Smooth muscle cell (in vitro differentiated cells): ENCODE results near the gene RNF34. TPM values are rescaled to one million over a fixed set of nuclear protein-coding genes. Genes with fewer than 3 reads are reported as not detected.

Experiments used
- DNase-seq: peaks from one replicate; lab custom pipeline; 2025; ENCODE audit not compliant: unreplicated experiment; lab: John Stamatoyannopoulos, UW
- H2AFZ ChIP-seq: fragments of 200-600 bp; sonication (generic); 2 replicates; pipeline ENCODE4 v1.6.0; 2016; ENCODE audit warnings: antibody characterized with exemption, low read depth, mild to moderate bottlenecking
- H3F3A ChIP-seq: fragments of 200-600 bp; sonication (generic); 2 replicates; pipeline ENCODE4 v1.6.0; 2017; ENCODE audit warnings: antibody characterized with exemption, low read depth
- H3K27ac ChIP-seq: fragments of 200-600 bp; sonication (generic); 2 replicates; pipeline ENCODE4 v1.5.1; 2016; ENCODE audit warnings: low read depth, mild to moderate bottlenecking
- H3K27me3 ChIP-seq: fragments of 200-600 bp; sonication (generic); 2 replicates; pipeline ENCODE4 v1.6.1; 2016; ENCODE audit warnings: low read depth, mild to moderate bottlenecking
- H3K36me3 ChIP-seq: fragments of 200-600 bp; sonication (generic); 2 replicates; pipeline ENCODE4 v1.5.1; 2016; ENCODE audit warnings: low read depth
- H3K4me1 ChIP-seq: fragments of 200-600 bp; sonication (generic); 2 replicates; pipeline ENCODE4 v1.5.1; 2016; ENCODE audit warnings: low read depth
- H3K4me2 ChIP-seq: fragments of 200-600 bp; sonication (generic); 2 replicates; pipeline ENCODE4 v1.6.0; 2016; ENCODE audit warnings: mild to moderate bottlenecking
- H3K4me3 ChIP-seq: fragments of 200-600 bp; sonication (generic); 2 replicates; pipeline ENCODE4 v1.5.1; 2016; ENCODE audit warnings: mild to moderate bottlenecking
- H3K79me2 ChIP-seq: fragments of 200-600 bp; sonication (generic); 2 replicates; pipeline ENCODE4 v1.6.0; 2016; ENCODE audit warnings: low read depth, mild to moderate bottlenecking
- H3K9ac ChIP-seq: fragments of 200-600 bp; sonication (generic); 2 replicates; pipeline ENCODE4 v1.6.0; 2016; ENCODE audit warnings: low read depth
- H3K9me3 ChIP-seq: fragments of 200-600 bp; sonication (generic); replicated peaks from 2 replicates; pipeline ENCODE4 v1.5.1; 2016; ENCODE audit warnings: low read depth
- H4K20me1 ChIP-seq: fragments of 200-600 bp; sonication (generic); 2 replicates; pipeline ENCODE4 v1.6.0; 2016; ENCODE audit warnings: low read depth
- WGBS: methylation state at CpG from one replicate; pipeline ENCODE4 v1.1.7; 2016; ENCODE audit warnings: low lambda C conversion rate; 5-methylcytosine and 5-hydroxymethylcytosine counted together
- polyA plus RNA-seq: library from polyadenylated mRNA; unstranded; fragments of >200 nt; fragmentation: Nextera tagmentation; extraction: Ambion mirVana; gene quantifications from 2 replicates; pipeline ENCODE4 v1.2.1, GENCODE V29; 2016
- total RNA-seq: library from RNA; depleted of rRNA; stranded (reverse); fragments of >200 nt; gene quantifications from 2 replicates; pipeline ENCODE4 v1.2.3, GENCODE V29; 2014
- TF ChIP-seq, protein P1 (sequence below): fragments of 200-600 bp; sonication (generic); IDR thresholded peaks from 2 replicates; pipeline ENCODE4 v1.5.1; 2017; ENCODE audit warnings: borderline replicate concordance, mild to moderate bottlenecking, antibody characterized with exemption; ENCODE audit not compliant: insufficient read depth, poor library complexity, severe bottlenecking

Gene RNF34
- total and polyA plus RNA-seq, 2 experiments from 2014 or later = 19.4 to 24.0 TPM

DNA sequence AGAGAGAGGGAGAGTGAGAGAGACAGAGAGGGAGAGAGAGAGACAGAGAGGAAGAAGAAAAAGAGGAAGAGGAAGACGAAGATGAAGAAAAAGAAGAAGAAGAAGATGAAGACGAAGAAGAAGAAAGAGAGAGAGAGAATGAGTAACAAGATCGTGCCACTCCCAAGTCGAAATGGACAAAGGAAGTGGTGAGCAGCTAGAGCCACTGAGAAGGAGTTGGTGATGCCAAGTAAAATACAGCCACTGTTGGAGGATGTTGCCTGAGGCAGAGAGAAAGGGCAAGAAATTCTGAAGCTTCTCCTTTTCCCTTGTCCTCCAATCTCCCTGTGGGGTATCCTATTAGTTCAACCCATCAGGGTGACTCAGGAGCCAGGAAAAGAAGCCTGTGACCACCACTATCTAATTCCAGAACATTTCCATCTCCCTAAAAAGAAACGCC, 35.2 kb upstream of the RNF34 start:
- H3K27me3 ChIP-seq = peaks cover 4% of the 10 kb centered on the region
- no peaks in the 10 kb centered on the region for H3K36me3 ChIP-seq
- no peak overlapping the region for H3K9ac ChIP-seq
- H3K79me2 ChIP-seq = no peaks in the 10 kb centered on the region
- no peaks in the 10 kb centered on the region for H3F3A ChIP-seq
- 77% methylated on average over 5 of the region's 5 CpGs for WGBS
- H3K27ac ChIP-seq = no peak overlapping the region
- no peaks in the 10 kb centered on the region for H3K9me3 ChIP-seq
- no peak for DNase-seq
- H2AFZ ChIP-seq = no peak overlapping the region
- TF ChIP-seq, protein P1, sequence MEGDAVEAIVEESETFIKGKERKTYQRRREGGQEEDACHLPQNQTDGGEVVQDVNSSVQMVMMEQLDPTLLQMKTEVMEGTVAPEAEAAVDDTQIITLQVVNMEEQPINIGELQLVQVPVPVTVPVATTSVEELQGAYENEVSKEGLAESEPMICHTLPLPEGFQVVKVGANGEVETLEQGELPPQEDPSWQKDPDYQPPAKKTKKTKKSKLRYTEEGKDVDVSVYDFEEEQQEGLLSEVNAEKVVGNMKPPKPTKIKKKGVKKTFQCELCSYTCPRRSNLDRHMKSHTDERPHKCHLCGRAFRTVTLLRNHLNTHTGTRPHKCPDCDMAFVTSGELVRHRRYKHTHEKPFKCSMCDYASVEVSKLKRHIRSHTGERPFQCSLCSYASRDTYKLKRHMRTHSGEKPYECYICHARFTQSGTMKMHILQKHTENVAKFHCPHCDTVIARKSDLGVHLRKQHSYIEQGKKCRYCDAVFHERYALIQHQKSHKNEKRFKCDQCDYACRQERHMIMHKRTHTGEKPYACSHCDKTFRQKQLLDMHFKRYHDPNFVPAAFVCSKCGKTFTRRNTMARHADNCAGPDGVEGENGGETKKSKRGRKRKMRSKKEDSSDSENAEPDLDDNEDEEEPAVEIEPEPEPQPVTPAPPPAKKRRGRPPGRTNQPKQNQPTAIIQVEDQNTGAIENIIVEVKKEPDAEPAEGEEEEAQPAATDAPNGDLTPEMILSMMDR = no peak
- H4K20me1 ChIP-seq = no peaks in the 10 kb centered on the region
- H3K4me1 ChIP-seq = no peaks in the 10 kb centered on the region
- H3K4me3 ChIP-seq = no peak overlapping the region
- no peak overlapping the region for H3K4me2 ChIP-seq

DNA sequence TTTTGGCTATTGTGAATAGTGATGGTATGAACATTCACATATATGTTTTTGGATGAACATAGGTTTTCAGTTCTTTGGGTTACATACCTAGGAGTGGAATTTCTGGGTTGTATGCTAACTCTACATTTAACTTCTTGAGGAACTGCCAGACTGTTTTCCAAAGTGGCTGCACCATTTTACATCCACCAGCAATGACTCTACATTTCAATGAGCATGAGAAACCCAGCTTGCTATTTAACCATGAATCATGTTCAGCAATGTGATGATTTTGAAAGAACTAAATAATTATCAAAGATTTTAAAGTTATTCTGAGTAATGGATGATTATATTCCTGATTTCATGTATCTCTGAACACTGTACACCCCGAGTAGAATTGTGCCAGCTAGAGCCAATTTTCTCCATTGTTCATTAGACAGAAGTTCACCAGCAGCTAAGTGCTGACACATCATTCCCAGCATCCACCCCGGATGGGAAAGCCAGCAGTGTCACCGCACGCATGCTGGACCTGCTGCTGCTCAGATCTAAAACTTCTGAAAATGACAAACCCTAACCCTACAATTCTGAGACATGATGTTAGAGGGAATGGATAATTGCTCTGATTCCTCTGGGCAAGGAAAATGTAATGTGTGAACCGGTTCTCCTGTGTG, 34.4 kb upstream of the RNF34 start:
- Histone ChIP-seq H4K20me1 (no peaks in the 10 kb centered on the region), H3K4me2 (no peak overlapping the region), H3K9ac (no peak overlapping the region), H3K9me3 (no peaks in the 10 kb centered on the region), H3K36me3 (no peaks in the 10 kb centered on the region), H3F3A (no peaks in the 10 kb centered on the region), H3K4me1 (no peaks in the 10 kb centered on the region), H3K4me3 (no peak overlapping the region), H2AFZ (no peak overlapping the region), H3K79me2 (no peaks in the 10 kb centered on the region), H3K27me3 (peaks cover 4% of the 10 kb centered on the region), H3K27ac (no peak overlapping the region)
- WGBS = 72% methylated on average over 5 of the region's 5 CpGs
- TF ChIP-seq, protein P1 = no peak
- no peak for DNase-seq

DNA sequence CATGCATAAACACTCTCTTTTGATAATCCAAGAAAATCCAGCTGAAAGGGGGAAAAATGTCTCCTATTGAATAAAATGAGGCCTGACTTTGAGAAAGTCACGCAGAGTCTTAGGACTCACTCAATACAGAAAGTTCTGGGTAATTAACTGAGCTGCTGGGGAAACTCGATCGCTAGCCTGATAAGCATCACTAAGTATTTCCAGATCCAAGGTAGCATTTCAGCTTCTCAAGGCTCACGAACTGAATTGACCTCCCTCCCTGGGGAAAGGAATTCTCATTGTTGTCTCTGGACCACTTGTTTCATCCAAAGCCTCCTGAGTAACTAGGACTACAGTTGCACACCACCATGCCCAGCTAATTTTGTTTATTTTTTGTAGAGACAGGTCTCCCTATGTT, 33.9 kb upstream of the RNF34 start:
- no peaks in the 10 kb centered on the region for H3K9me3 ChIP-seq
- H2AFZ ChIP-seq = no peak overlapping the region
- WGBS = 47% methylated on average over 4 of the region's 4 CpGs
- no peaks in the 10 kb centered on the region for H3F3A ChIP-seq
- H3K4me3 ChIP-seq = no peak overlapping the region
- H3K27me3 ChIP-seq = peaks cover 4% of the 10 kb centered on the region
- no peak overlapping the region for H3K9ac ChIP-seq
- TF ChIP-seq, protein P1 = no peak
- H3K4me1 ChIP-seq = no peaks in the 10 kb centered on the region
- H3K79me2 ChIP-seq = no peaks in the 10 kb centered on the region
- no peak overlapping the region for H3K4me2 ChIP-seq
- no peak overlapping the region for H3K27ac ChIP-seq
- no peaks in the 10 kb centered on the region for H4K20me1 ChIP-seq
- no peak for DNase-seq
- no peaks in the 10 kb centered on the region for H3K36me3 ChIP-seq

DNA sequence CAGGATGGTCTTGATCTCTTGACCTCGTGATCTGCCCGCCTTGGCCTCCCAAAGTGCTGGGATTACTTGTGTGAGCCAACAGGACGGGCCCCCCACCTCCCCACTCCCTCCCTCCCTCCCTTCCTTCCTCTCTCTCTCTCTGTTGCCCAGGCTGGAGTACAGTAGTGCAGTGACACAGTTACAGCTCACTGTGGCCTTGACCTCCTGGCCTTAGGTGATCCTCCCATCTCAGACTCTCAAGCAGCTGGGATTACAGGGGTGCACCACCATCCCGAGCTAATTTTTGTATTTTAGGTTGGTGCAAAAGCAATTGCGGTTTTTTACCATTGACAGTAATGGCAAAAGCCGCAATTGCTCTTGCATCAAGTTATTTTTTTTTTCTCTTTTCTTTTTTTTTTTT, 28.5 kb upstream of the RNF34 start:
- Histone ChIP-seq H3K79me2 (no peaks in the 10 kb centered on the region), H3K4me2 (no peak overlapping the region), H3K27ac (no peak overlapping the region), H3K27me3 (no peaks in the 10 kb centered on the region), H2AFZ (no peak overlapping the region), H4K20me1 (no peaks in the 10 kb centered on the region), H3K9ac (no peak overlapping the region), H3K36me3 (no peaks in the 10 kb centered on the region), H3K4me3 (no peak overlapping the region), H3F3A (no peaks in the 10 kb centered on the region), H3K9me3 (no peaks in the 10 kb centered on the region), H3K4me1 (no peaks in the 10 kb centered on the region)
- no peak for DNase-seq
- TF ChIP-seq, protein P1 = no peak
- 86% methylated on average over 6 of the region's 6 CpGs for WGBS
